Fibroblast of lung (primary cell): ENCODE results near the gene PTP4A2. TPM values are rescaled to one million over a fixed set of nuclear protein-coding genes. Genes with fewer than 3 reads are reported as not detected.

ENCODE experiments used
- DNase-seq, 2 donors: peaks; one replicate each; pipeline versions ENCODE4 v3.0.0 to v3.0.0-alpha.2; 2010; ENCODE audit warnings: low read depth in 2 of 2
- H2AFZ ChIP-seq: 2 replicates; pipeline ENCODE4 v1.5.1; 2012; ENCODE audit warnings: low read length, control low read depth, inconsistent platforms
- H3K27ac ChIP-seq: 2 replicates; pipeline ENCODE4 v1.5.1; 2011; ENCODE audit warnings: low read length, control low read depth; ENCODE audit not compliant: insufficient read depth
- H3K27me3 ChIP-seq: 2 replicates; pipeline ENCODE4 v1.5.1; 2011; ENCODE audit warnings: mild to moderate bottlenecking, low read length; ENCODE audit not compliant: control insufficient read depth, insufficient read depth
- H3K36me3 ChIP-seq: 2 replicates; pipeline ENCODE4 v1.5.1; 2011; ENCODE audit warnings: low read length; ENCODE audit not compliant: control insufficient read depth, insufficient read depth
- H3K4me1 ChIP-seq: 2 replicates; pipeline ENCODE4 v1.5.1; 2011; ENCODE audit warnings: low read length; ENCODE audit not compliant: control insufficient read depth, insufficient read depth; ENCODE audit errors: extremely low read depth
- H3K4me2 ChIP-seq: 2 replicates; pipeline ENCODE4 v1.5.1; 2011; ENCODE audit warnings: low read length, control low read depth; ENCODE audit not compliant: insufficient read depth; ENCODE audit errors: extremely low read depth
- H3K4me3 ChIP-seq, 4 experiments: fragments of 200-600 bp in 1 of 4; sonication (generic) in 1 of 4; replicated peaks in 1 of 4; 2 replicates each; pipeline ENCODE4 v1.5.1; 2011 to 2016; ENCODE audit warnings: low read length in 4 of 4, low read depth in 3 of 4, mild to moderate bottlenecking in 3 of 4, control low read depth in 2 of 4, inconsistent platforms in 1 of 4, mixed read lengths in 1 of 4; ENCODE audit not compliant: insufficient read depth in 1 of 4; ENCODE audit errors: control extremely low read depth in 1 of 4
- H3K79me2 ChIP-seq: 2 replicates; pipeline ENCODE4 v1.5.1; 2012; ENCODE audit warnings: mild to moderate bottlenecking, low read length, inconsistent platforms; ENCODE audit not compliant: control insufficient read depth, insufficient read depth
- H3K9ac ChIP-seq: 2 replicates; pipeline ENCODE4 v1.5.1; 2011; ENCODE audit warnings: mild to moderate bottlenecking, low read length, control low read depth; ENCODE audit not compliant: insufficient read depth
- H3K9me3 ChIP-seq: 2 replicates; pipeline ENCODE4 v1.5.1; 2012; ENCODE audit warnings: low read depth, low read length; ENCODE audit not compliant: control insufficient read depth, insufficient read depth
- H4K20me1 ChIP-seq: 2 replicates; pipeline ENCODE4 v1.5.1; 2011; ENCODE audit warnings: low read length; ENCODE audit not compliant: control insufficient read depth, insufficient read depth; ENCODE audit errors: extremely low read depth
- CTCF ChIP-seq, 2 donors: IDR thresholded peaks in 1 of 2; conservative IDR thresholded peaks in 1 of 2; 1 replicate in 1 of 2; 2 replicates in 1 of 2; pipeline ENCODE4 v1.5.1; 2011 to 2012; ENCODE audit warnings: low read length in 2 of 2, control low read depth in 1 of 2, inconsistent platforms in 1 of 2, low read depth in 1 of 2, mild to moderate bottlenecking in 1 of 2
- EZH2 ChIP-seq: IDR thresholded peaks from 2 replicates; pipeline ENCODE4 v1.5.1; 2012; ENCODE audit warnings: low read length, control low read depth, mild to moderate bottlenecking; ENCODE audit errors: missing control alignments
- polyA plus RNA-seq, 2 donors: library from polyadenylated mRNA; depleted of rRNA in 1 of 2; stranded (reverse) in 1 of 2; unstranded in 1 of 2; fragments of >200 nt; gene quantifications; 2 replicates each; pipeline ENCODE4 v1.2.1, GENCODE V29; 2011 to 2012; ENCODE audit warnings: missing spikeins in 1 of 2
- total RNA-seq: library from RNA; depleted of rRNA; stranded (reverse); fragments of >200 nt; gene quantifications from 2 replicates; pipeline ENCODE4 v1.2.1, GENCODE V29; 2014

PTP4A2 gene
- total and polyA plus RNA-seq, 2 donors (not counting 1 experiment from before 2014, with no cell fraction given) = 366 to 429 TPM

GRCh38 chr1:31919591-31919990 is 18.6 kb downstream of the PTP4A2 start:
- Histone ChIP-seq H2AFZ (no peak overlapping the region), H3K9ac (no peak overlapping the region), H3K4me2 (no peak overlapping the region), H3K27ac (no peak overlapping the region), H3K4me1 (no peaks in the 10 kb centered on the region), H4K20me1 (peaks cover 2% of the 10 kb centered on the region), H3K27me3 (no peaks in the 10 kb centered on the region), H3K9me3 (no peaks in the 10 kb centered on the region), H3K4me3 (no peak overlapping the region), H3K36me3 (peaks cover 2% of the 10 kb centered on the region), H3K79me2 (peaks cover 90% of the 10 kb centered on the region)
- TF ChIP-seq EZH2 (no peak), CTCF (conservative IDR thresholded peaks at IDR 0.05 in 1 of 2, IDR thresholded peaks at IDR 0.05 in 1 of 2; ENCODE audit: low read depth in 1 of 2, low read length in 2 of 2) (no peak)
- no peak for DNase-seq

- H3K79me2 ChIP-seq = peaks cover 87% of the 10 kb centered on the region
- H3K4me3 ChIP-seq = no peak overlapping the region
- no peak overlapping the region for H3K4me2 ChIP-seq
- no peak for DNase-seq
- no peaks in the 10 kb centered on the region for H3K4me1 ChIP-seq
- TF ChIP-seq EZH2 = no peak
- no peak for TF ChIP-seq CTCF (conservative IDR thresholded peaks at IDR 0.05 in 1 of 2, IDR thresholded peaks at IDR 0.05 in 1 of 2; ENCODE audit: low read depth in 1 of 2, low read length in 2 of 2)
- H3K36me3 ChIP-seq = peaks cover 11% of the 10 kb centered on the region
- no peak overlapping the region for H2AFZ ChIP-seq
- H4K20me1 ChIP-seq = peaks cover 2% of the 10 kb centered on the region
- no peaks in the 10 kb centered on the region for H3K27me3 ChIP-seq
- H3K27ac ChIP-seq = no peak overlapping the region
- H3K9me3 ChIP-seq = no peaks in the 10 kb centered on the region
- H3K9ac ChIP-seq = no peak overlapping the region
Measured at GRCh38 chr1:31915438-31915837, 22.7 kb downstream of the PTP4A2 start.

GRCh38 chr1:31913968-31914367 is 24.2 kb downstream of the PTP4A2 start:
- H3K27ac ChIP-seq = no peak overlapping the region
- TF ChIP-seq EZH2 (no peak), CTCF (conservative IDR thresholded peaks at IDR 0.05 in 1 of 2, IDR thresholded peaks at IDR 0.05 in 1 of 2; ENCODE audit: low read depth in 1 of 2, low read length in 2 of 2) (no peak)

More at GRCh38 chr1:31913968-31914367, 24.2 kb downstream of the PTP4A2 start:
- Histone ChIP-seq H4K20me1 (peaks cover 2% of the 10 kb centered on the region), H2AFZ (no peak overlapping the region), H3K4me2 (no peak overlapping the region), H3K4me1 (no peaks in the 10 kb centered on the region), H3K9ac (no peak overlapping the region), H3K4me3 (no peak overlapping the region), H3K27me3 (no peaks in the 10 kb centered on the region), H3K79me2 (peaks cover 82% of the 10 kb centered on the region), H3K9me3 (no peaks in the 10 kb centered on the region), H3K36me3 (peaks cover 11% of the 10 kb centered on the region)
- DNase-seq = no peak
